GM23338 (cell line): ENCODE results near the gene CCDC85B. TPM values are rescaled to one million over a fixed set of nuclear protein-coding genes. Genes with fewer than 3 reads are reported as not detected.
A peak's percentile ranks its signal among the peaks of the same experiment; 100 is the strongest.

ENCODE experiments used
- ATAC-seq: fragments of 200-7000 bp; cut with Tn5 transposase; 3 replicates; pipeline ENCODE4 v1.9.1; 2020
- DNase-seq: peaks from one replicate; pipeline ENCODE4 v3.0.0-alpha.2; 2015; ENCODE audit warnings: low spot score
- H2AFZ ChIP-seq: fragments of 200-600 bp; sonication (generic); 2 replicates; pipeline ENCODE4 v1.8.0; 2016; ENCODE audit warnings: antibody characterized with exemption, mild to moderate bottlenecking, moderate library complexity
- H3F3A ChIP-seq: fragments of 200-600 bp; sonication (generic); replicated peaks from 2 replicates; pipeline ENCODE4 v1.8.0; 2017; ENCODE audit warnings: antibody characterized with exemption, mixed run types, low read depth
- H3K27ac ChIP-seq: fragments of 200-600 bp; sonication (generic); 2 replicates; pipeline ENCODE4 v1.6.1; 2016; ENCODE audit warnings: low read depth
- H3K27me3 ChIP-seq: fragments of 200-600 bp; sonication (generic); 2 replicates; pipeline ENCODE4 v1.8.0; 2016; ENCODE audit warnings: mild to moderate bottlenecking, mixed run types, moderate library complexity; ENCODE audit not compliant: insufficient read depth
- H3K36me3 ChIP-seq: fragments of 200-600 bp; sonication (generic); 2 replicates; pipeline ENCODE4 v1.8.0; 2016; ENCODE audit warnings: mild to moderate bottlenecking; ENCODE audit not compliant: insufficient read depth
- H3K4me1 ChIP-seq: fragments of 200-600 bp; sonication (generic); 2 replicates; pipeline ENCODE4 v1.8.0; 2016; ENCODE audit warnings: mild to moderate bottlenecking, moderate library complexity; ENCODE audit not compliant: insufficient read depth
- H3K4me2 ChIP-seq: fragments of 200-600 bp; sonication (generic); 2 replicates; pipeline ENCODE4 v1.7.1; 2017; ENCODE audit warnings: mixed run types
- H3K4me3 ChIP-seq: fragments of 200-600 bp; sonication (generic); 2 replicates; pipeline ENCODE4 v1.6.1; 2016; ENCODE audit warnings: mixed run types
- H3K79me2 ChIP-seq: fragments of 200-600 bp; sonication (generic); replicated peaks from 2 replicates; pipeline ENCODE4 v1.8.0; 2017; ENCODE audit warnings: mild to moderate bottlenecking; ENCODE audit not compliant: insufficient read depth
- H3K9me2 ChIP-seq: fragments of 200-600 bp; sonication (generic); 2 replicates; pipeline ENCODE4 v1.8.0; 2017; ENCODE audit not compliant: insufficient read depth
- H4K20me1 ChIP-seq: fragments of 200-600 bp; sonication (generic); replicated peaks from 2 replicates; pipeline ENCODE4 v1.8.0; 2017; ENCODE audit warnings: mild to moderate bottlenecking; ENCODE audit not compliant: insufficient read depth
- H3K27ac Mint-ChIP-seq: 2 replicates; pipeline ENCODE4 v1.8.0; 2020; ENCODE audit warnings: inconsistent platforms, mild to moderate bottlenecking, moderate library complexity, mixed read lengths
- H3K27me3 Mint-ChIP-seq: 3 replicates; pipeline ENCODE4 v1.8.0; 2022; ENCODE audit warnings: low read depth, mild to moderate bottlenecking, moderate library complexity, mixed read lengths, inconsistent platforms; ENCODE audit not compliant: insufficient read depth, poor library complexity
- H3K36me3 Mint-ChIP-seq: 3 replicates; pipeline ENCODE4 v1.8.0; 2021; ENCODE audit warnings: low read depth, mild to moderate bottlenecking, inconsistent platforms, moderate library complexity, mixed read lengths
- H3K4me1 Mint-ChIP-seq: 3 replicates; pipeline ENCODE4 v1.8.0; 2020; ENCODE audit warnings: mild to moderate bottlenecking, inconsistent platforms, mixed read lengths
- H3K4me3 Mint-ChIP-seq: 3 replicates; pipeline ENCODE4 v1.8.0; 2021; ENCODE audit warnings: moderate library complexity, mild to moderate bottlenecking, inconsistent platforms, mixed read lengths
- H3K9me3 Mint-ChIP-seq: 3 replicates; pipeline ENCODE4 v1.8.0; 2020; ENCODE audit warnings: moderate library complexity, mild to moderate bottlenecking, inconsistent platforms, mixed read lengths
- CREB1 ChIP-seq: fragments of 250-450 bp; sonication (Bioruptor Pico); IDR thresholded peaks from 2 replicates; pipeline ENCODE4 v1.5.0; 2020; ENCODE audit warnings: low read depth, mild to moderate bottlenecking, moderate library complexity
- EZH2 ChIP-seq: fragments of 200-600 bp; sonication (generic); IDR thresholded peaks from one replicate; pipeline ENCODE4 v1.8.0; 2017; ENCODE audit warnings: antibody characterized with exemption, mild to moderate bottlenecking, low read depth; ENCODE audit not compliant: unreplicated experiment
- EZH2phosphoT487 ChIP-seq: fragments of 200-600 bp; sonication (generic); IDR thresholded peaks from one replicate; pipeline ENCODE4 v1.8.1; 2018; ENCODE audit warnings: antibody characterized with exemption; ENCODE audit not compliant: unreplicated experiment
- JUNB ChIP-seq: IDR thresholded peaks from one replicate; pipeline ENCODE4 v1.6.1; 2016; ENCODE audit warnings: antibody characterized with exemption; ENCODE audit not compliant: unreplicated experiment
- NANOG ChIP-seq: IDR thresholded peaks from 2 replicates; pipeline ENCODE4 v1.6.1; 2016; ENCODE audit warnings: antibody characterized with exemption, borderline replicate concordance
- POLR2AphosphoS5 ChIP-seq: IDR thresholded peaks from 2 replicates; pipeline ENCODE4 v1.6.1; 2016; ENCODE audit warnings: antibody characterized with exemption, low read depth
- REST ChIP-seq: IDR thresholded peaks from one replicate; pipeline ENCODE4 v1.6.1; 2018; ENCODE audit warnings: antibody characterized with exemption; ENCODE audit not compliant: unreplicated experiment
- STAT1 ChIP-seq: IDR thresholded peaks from one replicate; pipeline ENCODE4 v1.6.1; 2016; ENCODE audit warnings: antibody characterized with exemption; ENCODE audit not compliant: unreplicated experiment
- ZNF114 ChIP-seq: fragments of 250-450 bp; sonication (Bioruptor Pico); IDR thresholded peaks from 2 replicates; pipeline ENCODE4 v1.5.0; 2020; ENCODE audit warnings: mild to moderate bottlenecking, moderate library complexity
- ZNF331 ChIP-seq: fragments of 250-450 bp; sonication (Bioruptor Pico); IDR thresholded peaks from 2 replicates; pipeline ENCODE4 v1.5.0; 2020; ENCODE audit warnings: low read depth, mild to moderate bottlenecking, moderate library complexity
- polyA plus RNA-seq: library from polyadenylated mRNA; unstranded; fragments of >200 nt; fragmentation: Nextera tagmentation; extraction: Ambion mirVana; gene quantifications from 2 replicates; pipeline ENCODE4 v1.2.1, GENCODE V29; 2016
- total RNA-seq: library from RNA; depleted of rRNA; stranded (reverse); fragments of >200 nt; shearing (Covaris generic); gene quantifications from 2 replicates; pipeline ENCODE4 v1.2.3, GENCODE V29; 2014
- TF ChIP-seq, protein P1 (sequence below), 2 experiments: fragments of 200-600 bp in 1 of 2; sonication (generic) in 1 of 2; conservative IDR thresholded peaks; 2 replicates each; pipeline versions ENCODE4 v1.5.1 to v1.6.1; 2016 to 2017; ENCODE audit warnings: antibody characterized with exemption in 2 of 2, low read depth in 2 of 2, mild to moderate bottlenecking in 2 of 2, moderate library complexity in 1 of 2
- TF ChIP-seq, protein P2 (sequence below): IDR thresholded peaks from 2 replicates; pipeline ENCODE4 v1.6.1; 2016; ENCODE audit warnings: antibody characterized with exemption
- TF ChIP-seq, protein P3 (sequence below): fragments of 250-450 bp; sonication (Bioruptor Pico); IDR thresholded peaks from 2 replicates; pipeline ENCODE4 v1.5.0; 2020; ENCODE audit warnings: mild to moderate bottlenecking, moderate library complexity

CCDC85B gene
- total and polyA plus RNA-seq, 2 experiments from 2014 or later: 54.5 to 66.3 TPM

- no peak overlapping the region for H2AFZ ChIP-seq
- peaks cover 60% of the 10 kb centered on the region for H3K27me3 ChIP-seq
- peaks cover 57% of the 10 kb centered on the region for H3K27me3 Mint-ChIP-seq
- H3K4me2 ChIP-seq: peak overlapping the region; percentile 78
- peak overlapping the region; percentile 58 for H3K4me3 Mint-ChIP-seq
- no peaks in the 10 kb centered on the region for H3K9me2 ChIP-seq
- H3K4me3 ChIP-seq: peak overlapping the region; percentile 74; the same call in 1 of the 2 replicates
- no peaks in the 10 kb centered on the region for H3K36me3 Mint-ChIP-seq
- no peak for ATAC-seq
- H3K27ac Mint-ChIP-seq: no peak overlapping the region
- peaks cover 2% of the 10 kb centered on the region; the same call in 1 of the 3 replicates for H3K9me3 Mint-ChIP-seq
- peaks cover 8% of the 10 kb centered on the region for H3K4me1 ChIP-seq
- TF ChIP-seq EZH2 (no peak), JUNB (no peak), REST (no peak), ZNF114 (CRISPR knock-in tag) (no peak), CREB1 (CRISPR knock-in tag) (no peak), ZNF331 (CRISPR knock-in tag) (no peak), EZH2phosphoT487 (no peak), POLR2AphosphoS5 (no peak), NANOG (no peak), STAT1 (no peak)
- TF ChIP-seq, protein P1, sequence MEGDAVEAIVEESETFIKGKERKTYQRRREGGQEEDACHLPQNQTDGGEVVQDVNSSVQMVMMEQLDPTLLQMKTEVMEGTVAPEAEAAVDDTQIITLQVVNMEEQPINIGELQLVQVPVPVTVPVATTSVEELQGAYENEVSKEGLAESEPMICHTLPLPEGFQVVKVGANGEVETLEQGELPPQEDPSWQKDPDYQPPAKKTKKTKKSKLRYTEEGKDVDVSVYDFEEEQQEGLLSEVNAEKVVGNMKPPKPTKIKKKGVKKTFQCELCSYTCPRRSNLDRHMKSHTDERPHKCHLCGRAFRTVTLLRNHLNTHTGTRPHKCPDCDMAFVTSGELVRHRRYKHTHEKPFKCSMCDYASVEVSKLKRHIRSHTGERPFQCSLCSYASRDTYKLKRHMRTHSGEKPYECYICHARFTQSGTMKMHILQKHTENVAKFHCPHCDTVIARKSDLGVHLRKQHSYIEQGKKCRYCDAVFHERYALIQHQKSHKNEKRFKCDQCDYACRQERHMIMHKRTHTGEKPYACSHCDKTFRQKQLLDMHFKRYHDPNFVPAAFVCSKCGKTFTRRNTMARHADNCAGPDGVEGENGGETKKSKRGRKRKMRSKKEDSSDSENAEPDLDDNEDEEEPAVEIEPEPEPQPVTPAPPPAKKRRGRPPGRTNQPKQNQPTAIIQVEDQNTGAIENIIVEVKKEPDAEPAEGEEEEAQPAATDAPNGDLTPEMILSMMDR (conservative IDR thresholded peaks at IDR 0.05; ENCODE audit: low read depth in 2 of 2): no peak
- TF ChIP-seq, protein P2, sequence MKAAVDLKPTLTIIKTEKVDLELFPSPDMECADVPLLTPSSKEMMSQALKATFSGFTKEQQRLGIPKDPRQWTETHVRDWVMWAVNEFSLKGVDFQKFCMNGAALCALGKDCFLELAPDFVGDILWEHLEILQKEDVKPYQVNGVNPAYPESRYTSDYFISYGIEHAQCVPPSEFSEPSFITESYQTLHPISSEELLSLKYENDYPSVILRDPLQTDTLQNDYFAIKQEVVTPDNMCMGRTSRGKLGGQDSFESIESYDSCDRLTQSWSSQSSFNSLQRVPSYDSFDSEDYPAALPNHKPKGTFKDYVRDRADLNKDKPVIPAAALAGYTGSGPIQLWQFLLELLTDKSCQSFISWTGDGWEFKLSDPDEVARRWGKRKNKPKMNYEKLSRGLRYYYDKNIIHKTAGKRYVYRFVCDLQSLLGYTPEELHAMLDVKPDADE: no peak
- TF ChIP-seq, protein P3, sequence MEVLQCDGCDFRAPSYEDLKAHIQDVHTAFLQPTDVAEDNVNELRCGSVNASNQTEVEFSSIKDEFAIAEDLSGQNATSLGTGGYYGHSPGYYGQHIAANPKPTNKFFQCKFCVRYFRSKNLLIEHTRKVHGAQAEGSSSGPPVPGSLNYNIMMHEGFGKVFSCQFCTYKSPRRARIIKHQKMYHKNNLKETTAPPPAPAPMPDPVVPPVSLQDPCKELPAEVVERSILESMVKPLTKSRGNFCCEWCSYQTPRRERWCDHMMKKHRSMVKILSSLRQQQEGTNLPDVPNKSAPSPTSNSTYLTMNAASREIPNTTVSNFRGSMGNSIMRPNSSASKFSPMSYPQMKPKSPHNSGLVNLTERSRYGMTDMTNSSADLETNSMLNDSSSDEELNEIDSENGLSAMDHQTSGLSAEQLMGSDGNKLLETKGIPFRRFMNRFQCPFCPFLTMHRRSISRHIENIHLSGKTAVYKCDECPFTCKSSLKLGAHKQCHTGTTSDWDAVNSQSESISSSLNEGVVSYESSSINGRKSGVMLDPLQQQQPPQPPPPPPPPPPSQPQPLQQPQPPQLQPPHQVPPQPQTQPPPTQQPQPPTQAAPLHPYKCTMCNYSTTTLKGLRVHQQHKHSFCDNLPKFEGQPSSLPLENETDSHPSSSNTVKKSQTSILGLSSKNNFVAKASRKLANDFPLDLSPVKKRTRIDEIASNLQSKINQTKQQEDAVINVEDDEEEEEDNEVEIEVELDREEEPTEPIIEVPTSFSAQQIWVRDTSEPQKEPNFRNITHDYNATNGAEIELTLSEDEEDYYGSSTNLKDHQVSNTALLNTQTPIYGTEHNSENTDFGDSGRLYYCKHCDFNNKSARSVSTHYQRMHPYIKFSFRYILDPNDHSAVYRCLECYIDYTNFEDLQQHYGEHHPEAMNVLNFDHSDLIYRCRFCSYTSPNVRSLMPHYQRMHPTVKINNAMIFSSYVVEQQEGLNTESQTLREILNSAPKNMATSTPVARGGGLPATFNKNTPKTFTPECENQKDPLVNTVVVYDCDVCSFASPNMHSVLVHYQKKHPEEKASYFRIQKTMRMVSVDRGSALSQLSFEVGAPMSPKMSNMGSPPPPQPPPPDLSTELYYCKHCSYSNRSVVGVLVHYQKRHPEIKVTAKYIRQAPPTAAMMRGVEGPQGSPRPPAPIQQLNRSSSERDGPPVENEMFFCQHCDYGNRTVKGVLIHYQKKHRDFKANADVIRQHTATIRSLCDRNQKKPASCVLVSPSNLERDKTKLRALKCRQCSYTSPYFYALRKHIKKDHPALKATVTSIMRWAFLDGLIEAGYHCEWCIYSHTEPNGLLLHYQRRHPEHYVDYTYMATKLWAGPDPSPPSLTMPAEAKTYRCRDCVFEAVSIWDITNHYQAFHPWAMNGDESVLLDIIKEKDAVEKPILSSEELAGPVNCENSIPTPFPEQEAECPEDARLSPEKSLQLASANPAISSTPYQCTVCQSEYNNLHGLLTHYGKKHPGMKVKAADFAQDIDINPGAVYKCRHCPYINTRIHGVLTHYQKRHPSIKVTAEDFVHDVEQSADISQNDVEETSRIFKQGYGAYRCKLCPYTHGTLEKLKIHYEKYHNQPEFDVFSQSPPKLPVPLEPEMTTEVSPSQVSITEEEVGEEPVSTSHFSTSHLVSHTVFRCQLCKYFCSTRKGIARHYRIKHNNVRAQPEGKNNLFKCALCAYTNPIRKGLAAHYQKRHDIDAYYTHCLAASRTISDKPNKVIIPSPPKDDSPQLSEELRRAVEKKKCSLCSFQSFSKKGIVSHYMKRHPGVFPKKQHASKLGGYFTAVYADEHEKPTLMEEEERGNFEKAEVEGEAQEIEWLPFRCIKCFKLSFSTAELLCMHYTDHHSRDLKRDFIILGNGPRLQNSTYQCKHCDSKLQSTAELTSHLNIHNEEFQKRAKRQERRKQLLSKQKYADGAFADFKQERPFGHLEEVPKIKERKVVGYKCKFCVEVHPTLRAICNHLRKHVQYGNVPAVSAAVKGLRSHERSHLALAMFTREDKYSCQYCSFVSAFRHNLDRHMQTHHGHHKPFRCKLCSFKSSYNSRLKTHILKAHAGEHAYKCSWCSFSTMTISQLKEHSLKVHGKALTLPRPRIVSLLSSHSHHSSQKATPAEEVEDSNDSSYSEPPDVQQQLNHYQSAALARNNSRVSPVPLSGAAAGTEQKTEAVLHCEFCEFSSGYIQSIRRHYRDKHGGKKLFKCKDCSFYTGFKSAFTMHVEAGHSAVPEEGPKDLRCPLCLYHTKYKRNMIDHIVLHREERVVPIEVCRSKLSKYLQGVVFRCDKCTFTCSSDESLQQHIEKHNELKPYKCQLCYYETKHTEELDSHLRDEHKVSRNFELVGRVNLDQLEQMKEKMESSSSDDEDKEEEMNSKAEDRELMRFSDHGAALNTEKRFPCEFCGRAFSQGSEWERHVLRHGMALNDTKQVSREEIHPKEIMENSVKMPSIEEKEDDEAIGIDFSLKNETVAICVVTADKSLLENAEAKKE (CRISPR knock-in tag): no peak
- no peaks in the 10 kb centered on the region for H3K79me2 ChIP-seq
- peaks cover 7% of the 10 kb centered on the region; the same call in 2 of the 3 replicates for H3K4me1 Mint-ChIP-seq
- peaks cover 16% of the 10 kb centered on the region for H3F3A ChIP-seq
- H4K20me1 ChIP-seq: no peaks in the 10 kb centered on the region
- no peaks in the 10 kb centered on the region for H3K36me3 ChIP-seq
- H3K27ac ChIP-seq: no peak overlapping the region
- no peak for DNase-seq
Measured at GRCh38 chr11:65900899-65901180, 10.4 kb downstream of the CCDC85B start.
